DOHH2 (cell line): ENCODE data around the gene OTUD4.

Experiments used
- H3F3A ChIP-seq: fragments of 200-600 bp; sonication (generic), shearing (Covaris generic); 2 replicates; pipeline ENCODE4 v1.6.0; 2016; ENCODE audit warnings: antibody characterized with exemption, mild to moderate bottlenecking; ENCODE audit not compliant: control insufficient read depth, insufficient read depth
- H3K27ac ChIP-seq: fragments of 200-600 bp; sonication (generic); 2 replicates; pipeline ENCODE4 v1.5.1; 2014; ENCODE audit warnings: low read depth, mild to moderate bottlenecking, low read length, moderate library complexity
- H3K27me3 ChIP-seq: fragments of 200-600 bp; sonication (generic); 2 replicates; pipeline ENCODE4 v1.6.1; 2014; ENCODE audit warnings: mild to moderate bottlenecking, low read length, mixed read lengths; ENCODE audit not compliant: control insufficient read depth
- H3K36me3 ChIP-seq: fragments of 200-600 bp; sonication (generic); 2 replicates; pipeline ENCODE4 v1.6.1; 2014; ENCODE audit warnings: mild to moderate bottlenecking, low read length, moderate library complexity, mixed read lengths; ENCODE audit not compliant: control insufficient read depth
- H3K4me1 ChIP-seq: fragments of 200-600 bp; sonication (generic); 2 replicates; pipeline ENCODE4 v1.6.1; 2014; ENCODE audit warnings: mild to moderate bottlenecking, low read length, mixed read lengths; ENCODE audit not compliant: control insufficient read depth
- H3K4me2 ChIP-seq: fragments of 200-600 bp; sonication (generic); 2 replicates; pipeline ENCODE4 v1.6.0; 2014; ENCODE audit warnings: mild to moderate bottlenecking, low read length, moderate library complexity
- H3K4me3 ChIP-seq: fragments of 200-600 bp; sonication (generic); 2 replicates; pipeline ENCODE4 v1.5.1; 2014; ENCODE audit warnings: mild to moderate bottlenecking, low read length, mixed read lengths
- H3K79me2 ChIP-seq: fragments of 200-600 bp; sonication (generic); 2 replicates; pipeline ENCODE4 v1.6.1; 2014; ENCODE audit warnings: mild to moderate bottlenecking, low read length, mixed read lengths; ENCODE audit not compliant: control insufficient read depth
- H3K9me2 ChIP-seq: fragments of 200-600 bp; sonication (generic); replicated peaks from 2 replicates; pipeline ENCODE4 v1.6.1; 2014; ENCODE audit warnings: mild to moderate bottlenecking, low read length, mixed read lengths; ENCODE audit not compliant: control insufficient read depth
- H3K9me3 ChIP-seq: fragments of 200-600 bp; sonication (generic); 2 replicates; pipeline ENCODE4 v1.6.1; 2014; ENCODE audit warnings: antibody characterized with exemption, low read length, mixed read lengths; ENCODE audit not compliant: control insufficient read depth, insufficient read depth
- H4K20me1 ChIP-seq: fragments of 200-600 bp; sonication (generic); 2 replicates; pipeline ENCODE4 v1.6.0; 2014; ENCODE audit warnings: low read depth, mild to moderate bottlenecking, antibody characterized with exemption, low read length, moderate library complexity; ENCODE audit not compliant: control insufficient read depth, insufficient read depth
- EZH2phosphoT487 ChIP-seq: fragments of 200-600 bp; sonication (generic); IDR thresholded peaks from 2 replicates; pipeline ENCODE4 v1.6.1; 2017; ENCODE audit warnings: borderline replicate concordance, mild to moderate bottlenecking, antibody characterized with exemption, low read length, moderate library complexity, mixed read lengths
- TF ChIP-seq, protein P1 (sequence below): fragments of 200-600 bp; sonication (generic); IDR thresholded peaks from one replicate; pipeline ENCODE4 v1.5.1; 2014; ENCODE audit warnings: antibody characterized with exemption, mild to moderate bottlenecking, low read depth, low read length; ENCODE audit not compliant: poor library complexity, severe bottlenecking

The OTUD4 gene

GRCh38 chr4:145218251-145218650 lies 37.9 kb upstream of the OTUD4 start:
- Histone ChIP-seq H3K9me2 (no peaks in the 10 kb centered on the region), H3F3A (peaks cover 25% of the 10 kb centered on the region), H3K27me3 (no peaks in the 10 kb centered on the region), H3K79me2 (no peaks in the 10 kb centered on the region), H3K9me3 (no peaks in the 10 kb centered on the region), H3K36me3 (no peaks in the 10 kb centered on the region), H3K27ac (peak overlapping the region; percentile 71), H3K4me1 (peaks cover 56% of the 10 kb centered on the region), H3K4me3 (peak overlapping the region; percentile 56), H4K20me1 (no peaks in the 10 kb centered on the region), H3K4me2 (peak overlapping the region; percentile 64)
- TF ChIP-seq EZH2phosphoT487, result no peak
- TF ChIP-seq, protein P1, sequence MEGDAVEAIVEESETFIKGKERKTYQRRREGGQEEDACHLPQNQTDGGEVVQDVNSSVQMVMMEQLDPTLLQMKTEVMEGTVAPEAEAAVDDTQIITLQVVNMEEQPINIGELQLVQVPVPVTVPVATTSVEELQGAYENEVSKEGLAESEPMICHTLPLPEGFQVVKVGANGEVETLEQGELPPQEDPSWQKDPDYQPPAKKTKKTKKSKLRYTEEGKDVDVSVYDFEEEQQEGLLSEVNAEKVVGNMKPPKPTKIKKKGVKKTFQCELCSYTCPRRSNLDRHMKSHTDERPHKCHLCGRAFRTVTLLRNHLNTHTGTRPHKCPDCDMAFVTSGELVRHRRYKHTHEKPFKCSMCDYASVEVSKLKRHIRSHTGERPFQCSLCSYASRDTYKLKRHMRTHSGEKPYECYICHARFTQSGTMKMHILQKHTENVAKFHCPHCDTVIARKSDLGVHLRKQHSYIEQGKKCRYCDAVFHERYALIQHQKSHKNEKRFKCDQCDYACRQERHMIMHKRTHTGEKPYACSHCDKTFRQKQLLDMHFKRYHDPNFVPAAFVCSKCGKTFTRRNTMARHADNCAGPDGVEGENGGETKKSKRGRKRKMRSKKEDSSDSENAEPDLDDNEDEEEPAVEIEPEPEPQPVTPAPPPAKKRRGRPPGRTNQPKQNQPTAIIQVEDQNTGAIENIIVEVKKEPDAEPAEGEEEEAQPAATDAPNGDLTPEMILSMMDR, result no peak

DNA sequence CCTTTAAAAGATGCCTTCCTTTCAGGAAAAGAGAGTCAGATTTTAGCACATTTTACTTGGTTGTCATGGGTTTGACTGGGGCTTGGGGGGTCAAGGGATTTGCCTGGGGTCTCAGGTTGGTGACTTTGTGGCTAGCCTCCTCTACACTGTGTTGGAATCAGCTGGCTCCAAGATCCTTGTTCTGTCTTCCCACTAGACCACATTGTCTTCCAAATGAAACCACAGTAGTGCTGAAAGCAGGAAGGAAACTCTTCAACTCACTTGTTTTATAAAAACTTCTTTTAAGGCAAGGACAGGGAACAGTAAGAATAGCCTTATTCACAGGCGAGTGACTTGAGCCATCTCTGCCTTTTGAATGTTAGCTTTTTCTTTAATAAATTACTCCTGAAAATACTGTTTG lies 37.0 kb upstream of the OTUD4 start:
- Histone ChIP-seq H3K4me3 (peak overlapping the region; percentile 56; the same call in 1 of the 2 replicates), H3K9me2 (no peaks in the 10 kb centered on the region), H4K20me1 (no peaks in the 10 kb centered on the region)

DNA sequence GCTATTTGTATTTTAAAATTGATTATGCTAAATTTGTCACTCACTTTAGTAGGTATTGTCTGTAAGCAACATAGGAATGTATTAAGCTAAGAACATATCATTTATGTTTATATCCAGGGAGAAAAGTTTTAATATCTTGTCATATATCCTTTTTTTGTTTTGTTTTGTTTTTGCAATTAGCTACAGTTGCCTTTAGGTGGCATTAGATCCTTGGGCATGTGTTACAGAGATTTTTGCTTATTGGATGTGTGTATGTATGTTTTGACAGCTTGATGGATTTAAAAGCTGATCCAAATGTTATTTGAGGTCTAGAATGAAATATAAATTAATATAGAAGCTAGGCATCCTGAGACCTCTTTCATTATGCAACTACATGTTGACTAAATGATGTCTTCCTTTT lies 36.1 kb upstream of the OTUD4 start:
- peaks cover 50% of the 10 kb centered on the region for H3K4me1 ChIP-seq
- peak overlapping the region; percentile 64; the same call in 1 of the 2 replicates for H3K4me2 ChIP-seq
- no peaks in the 10 kb centered on the region for H3K27me3 ChIP-seq
- no peaks in the 10 kb centered on the region for H3K9me2 ChIP-seq
- no peak overlapping the region; the same call in 1 of the 2 replicates for H3K27ac ChIP-seq
- no peak overlapping the region for H3K4me3 ChIP-seq
- H3K9me3 ChIP-seq, result no peaks in the 10 kb centered on the region
- peaks cover 15% of the 10 kb centered on the region for H3F3A ChIP-seq
- H4K20me1 ChIP-seq, result no peaks in the 10 kb centered on the region
- H3K79me2 ChIP-seq, result no peaks in the 10 kb centered on the region
- TF ChIP-seq, protein P1, result peak; percentile 77
- TF ChIP-seq EZH2phosphoT487, result no peak
- no peaks in the 10 kb centered on the region for H3K36me3 ChIP-seq

More for the DNA sequence above, 37.0 kb upstream of the OTUD4 start:
- no peaks in the 10 kb centered on the region for H3K79me2 ChIP-seq
- peak overlapping the region; percentile 64 for H3K4me2 ChIP-seq
- H3K9me3 ChIP-seq, result no peaks in the 10 kb centered on the region
- H3K4me1 ChIP-seq, result peaks cover 56% of the 10 kb centered on the region
- TF ChIP-seq, protein P1, result no peak
- no peak for TF ChIP-seq EZH2phosphoT487
- H3K36me3 ChIP-seq, result no peaks in the 10 kb centered on the region
- peaks cover 21% of the 10 kb centered on the region for H3F3A ChIP-seq
- peak overlapping the region; percentile 71 for H3K27ac ChIP-seq
- H3K27me3 ChIP-seq, result no peaks in the 10 kb centered on the region
